Esophagus muscularis mucosa (tissue), 4 donors: ENCODE results near the gene MYO1C. TPM values are rescaled to one million over a fixed set of nuclear protein-coding genes. Genes with fewer than 3 reads are reported as not detected.
"Not testable (repeated sequence)": the region's sequence is repeated elsewhere in the genome, so short reads cannot be mapped to it uniquely, and the experiment has no call there.

ENCODE experiments used
- DNase-seq: peaks from one replicate; pipeline ENCODE4 v3.0.0-alpha.2; 2017; ENCODE audit errors: extremely low spot score
- H3K27ac ChIP-seq, 4 donors: fragments of 200-600 bp; sonication (generic); replicated peaks in 1 of 4; 1 replicate in 3 of 4; 2 replicates in 1 of 4; pipeline ENCODE4 v1.5.1; 2016 to 2019; ENCODE audit warnings: mild to moderate bottlenecking in 1 of 4
- H3K27me3 ChIP-seq, 4 donors: fragments of 200-600 bp; sonication (generic); one replicate each; pipeline versions ENCODE4 v1.5.1 to v1.6.0; 2016 to 2019
- H3K36me3 ChIP-seq, 4 donors: fragments of 200-600 bp; sonication (generic); one replicate each; pipeline ENCODE4 v1.5.1; 2016 to 2019
- H3K4me1 ChIP-seq, 4 donors: fragments of 200-600 bp; sonication (generic); one replicate each; pipeline ENCODE4 v1.5.1; 2016 to 2019
- H3K4me3 ChIP-seq, 4 donors: fragments of 200-600 bp; sonication (generic); 1 replicate in 2 of 4; 2 replicates in 2 of 4; pipeline ENCODE4 v1.5.1; 2016 to 2019; ENCODE audit warnings: mild to moderate bottlenecking in 4 of 4, moderate library complexity in 1 of 4
- H3K9me3 ChIP-seq, 4 donors: fragments of 200-600 bp; sonication (generic); 1 replicate in 3 of 4; 2 replicates in 1 of 4; pipeline ENCODE4 v1.5.1; 2016 to 2019
- CTCF ChIP-seq, 3 experiments: fragments of 200-600 bp in 2 of 3; fragments of 450-650 bp in 1 of 3; sonication (generic) in 2 of 3; IDR thresholded peaks; one replicate each; pipeline ENCODE4 v1.5.1; 2017 to 2019; ENCODE audit warnings: antibody characterized with exemption in 3 of 3, mild to moderate bottlenecking in 2 of 3, moderate library complexity in 1 of 3
- EP300 ChIP-seq: sonication (generic); formaldehyde crosslinking; IDR thresholded peaks from one replicate; pipeline ENCODE4 v1.6.1; 2017; ENCODE audit warnings: antibody characterized with exemption
- POLR2A ChIP-seq: fragments of 450-650 bp; IDR thresholded peaks from one replicate; pipeline ENCODE4 v1.6.1; 2017; ENCODE audit warnings: antibody characterized with exemption, moderate library complexity, mild to moderate bottlenecking, low read depth
- POLR2AphosphoS5 ChIP-seq, 2 donors: sonication (generic); formaldehyde crosslinking; IDR thresholded peaks; one replicate each; pipeline ENCODE4 v1.6.1; 2017; ENCODE audit warnings: antibody characterized with exemption in 2 of 2
- WGBS: methylation state at CpG from one replicate; pipeline ENCODE4 v1.1.5; 2018; 5-methylcytosine and 5-hydroxymethylcytosine counted together
- intact Hi-C: fragments of 100-400 bp; cut with DNase I; formaldehyde crosslinking; loops from one replicate; pipeline ENCODE4 v1.15.1; 2023
- total RNA-seq, 4 donors: library from RNA; depleted of rRNA; stranded (reverse); fragments of >200 nt; gene quantifications; one replicate each; pipeline versions ENCODE4 v1.1.0 to v1.2.1, GENCODE V29; 2016

MYO1C gene
- total RNA-seq, 4 donors from 2014 or later = 248 to 444 (median 347) TPM

DNA sequence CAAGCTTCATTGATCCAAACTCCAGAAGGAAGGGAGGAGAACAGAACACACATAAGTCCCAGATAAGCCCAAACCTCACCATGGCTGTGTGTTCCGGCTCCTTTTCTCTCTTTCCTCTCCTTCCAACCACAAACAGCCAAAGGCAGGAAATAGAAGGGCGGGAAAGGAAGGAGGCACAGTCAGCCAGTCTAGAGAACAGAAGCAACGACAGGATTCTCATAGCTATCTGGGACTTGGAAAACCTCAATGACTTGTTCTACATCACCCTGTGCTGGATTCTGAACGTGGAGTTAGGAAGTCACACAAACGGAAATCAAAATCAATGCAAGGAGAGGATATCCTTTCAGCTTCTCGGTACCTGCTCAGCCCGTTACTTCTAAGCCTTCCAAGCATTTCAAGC is 45.4 kb downstream of the MYO1C start:
- TF ChIP-seq POLR2AphosphoS5 (IDR thresholded peaks at IDR 0.05) (no peak), EP300 (no peak), CTCF (IDR thresholded peaks at IDR 0.05) (no peak), POLR2A (no peak)
- no peak overlapping the region for H3K4me3 ChIP-seq
- no peak for DNase-seq
- H3K27me3 ChIP-seq = no peaks in the 10 kb centered on the region
- no peaks in the 10 kb centered on the region for H3K9me3 ChIP-seq
- peaks cover 0 to 12% (median 6%) of the 10 kb centered on the region in 4 donors for H3K36me3 ChIP-seq
- WGBS = 63% methylated on average over 7 of the region's 7 CpGs
- intact Hi-C loops = no loop called here
- H3K27ac ChIP-seq = peak overlapping the region in 2 of 4 donors; percentile 35 to 70
- H3K4me1 ChIP-seq = peaks cover 47 to 69% (median 57%) of the 10 kb centered on the region in 4 donors

DNA sequence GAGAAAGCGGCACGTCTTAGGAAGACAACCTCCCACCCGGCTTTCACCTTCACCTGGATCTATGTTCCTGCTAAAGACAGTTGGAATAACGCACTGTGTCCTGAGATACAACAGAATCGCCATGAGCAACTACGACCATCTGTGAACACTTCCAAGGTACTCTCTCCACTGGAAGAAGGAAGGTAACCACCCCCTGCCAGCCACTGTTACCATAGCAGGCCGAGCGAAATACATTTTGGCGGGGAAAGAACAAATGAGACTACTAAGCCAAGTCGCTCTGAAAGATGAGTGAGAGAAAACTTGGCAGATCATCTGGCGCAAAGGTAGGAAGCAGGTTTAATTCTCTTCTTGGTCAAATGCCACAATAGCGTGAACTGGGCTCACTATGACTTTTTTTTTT is 46.3 kb downstream of the MYO1C start:
- H3K27ac ChIP-seq = peak overlapping the region in 1 of 4 donors; percentile 70
- peaks cover 39 to 60% (median 48%) of the 10 kb centered on the region in 4 donors for H3K4me1 ChIP-seq
- H3K36me3 ChIP-seq = peaks cover 0 to 12% (median 7%) of the 10 kb centered on the region in 4 donors
- intact Hi-C loops = no loop called here
- WGBS = 94% methylated on average over 12 of the region's 12 CpGs
- no peak for DNase-seq
- TF ChIP-seq EP300 (no peak), CTCF (IDR thresholded peaks at IDR 0.05) (no peak), POLR2A (no peak), POLR2AphosphoS5 (IDR thresholded peaks at IDR 0.05) (no peak)
- H3K4me3 ChIP-seq = no peak overlapping the region
- no peaks in the 10 kb centered on the region for H3K9me3 ChIP-seq
- no peaks in the 10 kb centered on the region for H3K27me3 ChIP-seq

DNA sequence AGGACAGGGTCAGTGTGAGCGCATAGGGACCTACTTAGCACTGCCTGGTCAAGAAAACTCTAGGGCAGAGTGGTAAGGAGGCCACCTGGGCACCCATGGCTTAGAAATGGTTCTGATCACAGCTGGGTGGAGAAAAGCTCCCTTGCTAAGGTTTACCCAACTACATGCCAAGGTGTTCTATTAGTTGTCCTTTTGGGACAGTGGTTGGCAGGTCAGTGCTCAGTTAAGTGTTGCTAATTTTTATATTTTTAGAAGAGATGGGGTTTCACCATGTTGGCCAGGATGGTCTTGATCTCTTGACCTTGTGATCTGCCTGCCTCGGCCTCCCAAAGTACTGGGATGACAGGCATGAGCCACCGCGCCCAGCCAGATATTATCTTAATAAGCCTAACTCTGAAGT is 46.8 kb downstream of the MYO1C start:
- H3K27ac ChIP-seq, H3K9me3 ChIP-seq, H3K4me3 ChIP-seq, intact Hi-C loops, H3K27me3 ChIP-seq, DNase-seq: not testable (repeated sequence)
- peaks cover 38 to 57% (median 47%) of the 10 kb centered on the region in 4 donors for H3K4me1 ChIP-seq
- WGBS = 91% methylated on average over 4 of the region's 4 CpGs
- H3K36me3 ChIP-seq = peaks cover 0 to 14% (median 7%) of the 10 kb centered on the region in 4 donors

DNA sequence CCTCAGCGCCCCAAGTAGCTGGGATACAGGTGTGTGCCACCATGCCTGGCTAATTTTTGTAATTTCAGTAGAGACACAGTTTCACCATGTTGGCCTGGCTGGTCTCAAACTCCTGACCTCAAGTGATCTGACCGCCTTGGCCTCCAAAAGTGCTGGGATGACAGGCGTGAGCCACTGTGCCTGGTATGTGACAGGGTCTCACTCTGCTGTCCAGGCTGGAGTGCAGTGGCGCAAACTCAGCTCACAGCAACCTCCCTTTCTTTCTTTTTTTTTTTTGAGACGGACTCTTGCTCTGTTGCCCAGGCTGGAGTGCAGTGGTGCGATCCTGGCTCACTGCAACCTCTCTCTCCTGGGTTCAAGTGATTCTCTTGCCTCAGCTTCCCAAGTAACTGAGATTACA is 49.8 kb downstream of the MYO1C start:
- intact Hi-C loops, H3K9me3 ChIP-seq, DNase-seq, H3K27me3 ChIP-seq, H3K4me3 ChIP-seq, H3K27ac ChIP-seq: not testable (repeated sequence)
- H3K36me3 ChIP-seq = peaks cover 0 to 15% (median 7%) of the 10 kb centered on the region in 4 donors
- peaks cover 35 to 49% (median 43%) of the 10 kb centered on the region in 4 donors for H3K4me1 ChIP-seq
- 94% methylated on average over 6 of the region's 6 CpGs for WGBS

- Histone ChIP-seq H3K4me1 (peaks cover 31 to 50% (median 41%) of the 10 kb centered on the region in 4 donors), H3K27me3 (no peaks in the 10 kb centered on the region), H3K9me3 (no peaks in the 10 kb centered on the region), H3K27ac (no peak overlapping the region), H3K36me3 (peaks cover 0 to 15% (median 8%) of the 10 kb centered on the region in 4 donors), H3K4me3 (no peak overlapping the region)
- intact Hi-C loops = no loop called here
- TF ChIP-seq POLR2AphosphoS5 (IDR thresholded peaks at IDR 0.05) (no peak), POLR2A (no peak), CTCF (IDR thresholded peaks at IDR 0.05) (no peak), EP300 (no peak)
- 96% methylated on average over 4 of the region's 4 CpGs for WGBS
- no peak for DNase-seq
Measured at GRCh38 chr17:1442187-1442586, 50.3 kb downstream of the MYO1C start.

DNA sequence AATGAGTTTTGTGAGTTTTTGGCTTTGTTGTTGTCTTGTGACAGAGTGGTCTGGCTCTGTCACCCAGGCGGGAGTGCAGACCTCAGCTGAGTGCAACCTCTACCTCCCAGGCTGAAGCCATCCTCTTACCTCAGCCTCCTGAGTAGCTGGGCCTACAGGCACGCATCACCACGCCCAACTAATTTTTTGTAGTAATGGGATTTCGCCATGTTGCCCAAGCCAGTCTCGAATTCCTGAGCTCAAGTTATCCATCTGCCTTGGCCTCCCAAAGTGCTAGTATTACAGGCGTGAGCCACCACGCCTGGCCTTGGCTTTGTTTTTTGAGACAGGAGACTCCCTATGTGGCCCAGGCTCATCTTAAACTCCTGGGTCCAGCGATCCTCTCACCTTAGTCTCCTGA is 51.6 kb downstream of the MYO1C start:
- no peak for TF ChIP-seq EP300
- no peak for TF ChIP-seq CTCF (IDR thresholded peaks at IDR 0.05)
- TF ChIP-seq POLR2A = no peak
- no peak for TF ChIP-seq POLR2AphosphoS5 (IDR thresholded peaks at IDR 0.05)
- H3K27ac ChIP-seq = no peak overlapping the region
- no peaks in the 10 kb centered on the region for H3K27me3 ChIP-seq
- H3K9me3 ChIP-seq = no peaks in the 10 kb centered on the region
- H3K36me3 ChIP-seq = peaks cover 9 to 27% (median 18%) of the 10 kb centered on the region in 4 donors
- no peak for DNase-seq
- no peak overlapping the region for H3K4me3 ChIP-seq
- intact Hi-C loops = no loop called here
- H3K4me1 ChIP-seq = peaks cover 18 to 50% (median 33%) of the 10 kb centered on the region in 4 donors
- WGBS = 97% methylated on average over 7 of the region's 8 CpGs
